ENCODE results near the gene IL21R. TPM values are rescaled to one million over a fixed set of nuclear protein-coding genes. Genes with fewer than 3 reads are reported as not detected.
"Not testable (repeated sequence)": the region's sequence is repeated elsewhere in the genome, so short reads cannot be mapped to it uniquely, and the experiment has no call there.

The IL21R gene
- total RNA-seq, 1 donor = 0.43 TPM

- TF ChIP-seq CTCF (IDR thresholded peaks at IDR 0.05; ENCODE audit: insufficient read depth, low read depth, low read length) = no peak
- no peak overlapping the region for H3K4me3 ChIP-seq (ENCODE audit: low read depth, low read length)
- no peak for DNase-seq (ENCODE audit: low read depth)
Measured at GRCh38 chr16:27406511-27407128, 4.6 kb downstream of the IL21R start.

- DNase-seq (ENCODE audit: low read depth) = no peak
- TF ChIP-seq CTCF (IDR thresholded peaks at IDR 0.05; ENCODE audit: insufficient read depth, low read depth, low read length) = no peak
- H3K4me3 ChIP-seq (ENCODE audit: low read depth, low read length) = no peak overlapping the region
Measured at GRCh38 chr16:27407133-27407532, 5.2 kb downstream of the IL21R start.

GRCh38 chr16:27408012-27408601 lies 6.1 kb downstream of the IL21R start:
- TF ChIP-seq CTCF (IDR thresholded peaks at IDR 0.05; ENCODE audit: insufficient read depth, low read depth, low read length) = no peak
- H3K4me3 ChIP-seq (ENCODE audit: low read depth, low read length) = no peak overlapping the region
- no peak for DNase-seq (ENCODE audit: low read depth)

- no peak overlapping the region for H3K4me3 ChIP-seq (ENCODE audit: low read depth, low read length)
- TF ChIP-seq CTCF (IDR thresholded peaks at IDR 0.05; ENCODE audit: insufficient read depth, low read depth, low read length) = no peak
- DNase-seq (ENCODE audit: low read depth) = no peak
Measured at GRCh38 chr16:27408602-27409031, 6.6 kb downstream of the IL21R start.

- not testable (repeated sequence) for DNase-seq (ENCODE audit: low read depth)
Measured at GRCh38 chr16:27409958-27410357, 8.0 kb downstream of the IL21R start.

GRCh38 chr16:27410761-27411160 lies 8.8 kb downstream of the IL21R start:
- TF ChIP-seq CTCF (IDR thresholded peaks at IDR 0.05; ENCODE audit: insufficient read depth, low read depth, low read length) = no peak
- no peak overlapping the region for H3K4me3 ChIP-seq (ENCODE audit: low read depth, low read length)
- no peak for DNase-seq (ENCODE audit: low read depth)

More at GRCh38 chr16:27409958-27410357, 8.0 kb downstream of the IL21R start:
- H3K4me3 ChIP-seq (ENCODE audit: low read depth, low read length) = not testable (repeated sequence)

- no peak overlapping the region for H3K4me3 ChIP-seq (ENCODE audit: low read depth, low read length)
- TF ChIP-seq CTCF (IDR thresholded peaks at IDR 0.05; ENCODE audit: insufficient read depth, low read depth, low read length) = no peak
- DNase-seq (ENCODE audit: low read depth) = no peak
Measured at GRCh38 chr16:27413956-27414355, 12.0 kb downstream of the IL21R start.

Data from fibroblast of villous mesenchyme (primary cell).